OCI-LY1 (cell line): ENCODE results near the gene MAMDC2.

Experiments
- H2AFZ ChIP-seq: fragments of 200-600 bp; sonication (generic), shearing (Covaris generic); 2 replicates; pipeline ENCODE4 v1.6.0; 2014; ENCODE audit warnings: antibody characterized with exemption, mild to moderate bottlenecking, low read length
- H3F3A ChIP-seq: fragments of 200-600 bp; sonication (generic), shearing (Covaris generic); 2 replicates; pipeline ENCODE4 v1.6.0; 2014; ENCODE audit warnings: mild to moderate bottlenecking, antibody characterized with exemption, low read length, moderate library complexity; ENCODE audit not compliant: insufficient read depth
- H3K27ac ChIP-seq: fragments of 200-600 bp; sonication (generic); 2 replicates; pipeline ENCODE4 v1.5.1; 2014; ENCODE audit warnings: low read length, mixed run types, mild to moderate bottlenecking, low read depth; ENCODE audit not compliant: poor library complexity, severe bottlenecking
- H3K27me3 ChIP-seq: fragments of 200-600 bp; sonication (generic); 2 replicates; pipeline ENCODE4 v1.6.0; 2014; ENCODE audit warnings: antibody characterized with exemption, mild to moderate bottlenecking, low read length, moderate library complexity; ENCODE audit not compliant: insufficient read depth
- H3K36me3 ChIP-seq: fragments of 200-600 bp; sonication (generic); 2 replicates; pipeline ENCODE4 v1.6.1; 2014; ENCODE audit warnings: mild to moderate bottlenecking, antibody characterized with exemption, low read length, moderate library complexity, mixed read lengths; ENCODE audit not compliant: insufficient read depth
- H3K4me1 ChIP-seq: fragments of 200-600 bp; sonication (generic); 2 replicates; pipeline ENCODE4 v1.5.1; 2014; ENCODE audit warnings: mild to moderate bottlenecking, low read length, moderate library complexity; ENCODE audit not compliant: insufficient read depth, severe bottlenecking
- H3K4me2 ChIP-seq: fragments of 200-600 bp; sonication (generic), shearing (Covaris generic); 2 replicates; pipeline ENCODE4 v1.6.1; 2014; ENCODE audit warnings: low read length
- H3K4me3 ChIP-seq: fragments of 200-600 bp; sonication (generic); 2 replicates; pipeline ENCODE4 v1.5.1; 2014; ENCODE audit warnings: low read length, low read depth, mild to moderate bottlenecking, mixed read lengths; ENCODE audit not compliant: poor library complexity, severe bottlenecking
- H3K79me2 ChIP-seq: fragments of 200-600 bp; shearing (Covaris generic); 2 replicates; pipeline ENCODE4 v1.6.1; 2016; ENCODE audit warnings: mixed run types, low read length, mixed read lengths; ENCODE audit not compliant: insufficient read depth
- H3K9ac ChIP-seq: fragments of 200-600 bp; sonication (generic), shearing (Covaris generic); 2 replicates; pipeline ENCODE4 v1.6.1; 2014; ENCODE audit warnings: mild to moderate bottlenecking, low read length, mixed read lengths
- H3K9me2 ChIP-seq: fragments of 200-600 bp; sonication (generic), shearing (Covaris generic); 2 replicates; pipeline ENCODE4 v1.6.1; 2014; ENCODE audit warnings: low read depth, mild to moderate bottlenecking, low read length, mixed read lengths
- H3K9me3 ChIP-seq: fragments of 200-600 bp; shearing (Covaris generic); 2 replicates; pipeline ENCODE4 v1.6.1; 2014; ENCODE audit warnings: low read length, mixed read lengths
- H4K20me1 ChIP-seq: fragments of 200-600 bp; sonication (generic), shearing (Covaris generic); 2 replicates; pipeline ENCODE4 v1.6.0; 2016; ENCODE audit warnings: mild to moderate bottlenecking, low read length; ENCODE audit not compliant: insufficient read depth
- CTCF ChIP-seq: fragments of 200-600 bp; sonication (generic), shearing (Covaris generic); IDR thresholded peaks from 2 replicates; pipeline ENCODE4 v1.5.1; 2017; ENCODE audit warnings: mild to moderate bottlenecking, antibody characterized with exemption, low read length, moderate library complexity, mixed read lengths
- EZH2 ChIP-seq: fragments of 200-600 bp; sonication (generic), shearing (Covaris generic); IDR thresholded peaks from 2 replicates; pipeline ENCODE4 v1.8.0; 2017; ENCODE audit warnings: borderline replicate concordance, mixed run types, mild to moderate bottlenecking, antibody characterized with exemption, low read length, moderate library complexity, mixed read lengths

Gene MAMDC2

GRCh38 chr9:70130266-70130665, 86.6 kb downstream of the MAMDC2 start:
- Histone ChIP-seq H3K27me3 (no peaks in the 10 kb centered on the region), H3K36me3 (no peaks in the 10 kb centered on the region), H3K4me2 (no peak overlapping the region), H4K20me1 (no peaks in the 10 kb centered on the region), H3K27ac (no peak overlapping the region), H3K79me2 (no peaks in the 10 kb centered on the region), H3F3A (no peaks in the 10 kb centered on the region), H3K4me3 (no peak overlapping the region), H3K9ac (no peak overlapping the region), H3K9me3 (no peaks in the 10 kb centered on the region), H2AFZ (no peak overlapping the region), H3K4me1 (no peaks in the 10 kb centered on the region), H3K9me2 (no peaks in the 10 kb centered on the region)
- TF ChIP-seq CTCF = no peak
- TF ChIP-seq EZH2 = no peak

GRCh38 chr9:70131296-70131695, 87.6 kb downstream of the MAMDC2 start:
- Histone ChIP-seq H3K27ac (no peak overlapping the region), H3K4me2 (no peak overlapping the region), H3K9ac (no peak overlapping the region), H3K4me1 (no peaks in the 10 kb centered on the region), H3F3A (no peaks in the 10 kb centered on the region), H3K36me3 (no peaks in the 10 kb centered on the region), H3K27me3 (no peaks in the 10 kb centered on the region), H3K79me2 (no peaks in the 10 kb centered on the region), H3K4me3 (no peak overlapping the region), H3K9me3 (no peaks in the 10 kb centered on the region), H2AFZ (no peak overlapping the region), H4K20me1 (no peaks in the 10 kb centered on the region), H3K9me2 (no peaks in the 10 kb centered on the region)
- TF ChIP-seq EZH2 (no peak), CTCF (no peak)

GRCh38 chr9:70133253-70134208, 89.9 kb downstream of the MAMDC2 start:
- H3K79me2 ChIP-seq = no peaks in the 10 kb centered on the region
- H3K4me2 ChIP-seq = no peak overlapping the region
- no peaks in the 10 kb centered on the region for H3K9me2 ChIP-seq
- H3K36me3 ChIP-seq = no peaks in the 10 kb centered on the region
- TF ChIP-seq CTCF = no peak
- no peak for TF ChIP-seq EZH2
- no peak overlapping the region for H2AFZ ChIP-seq
- no peak overlapping the region for H3K27ac ChIP-seq
- no peaks in the 10 kb centered on the region for H4K20me1 ChIP-seq
- H3K27me3 ChIP-seq = no peaks in the 10 kb centered on the region
- H3K9me3 ChIP-seq = no peaks in the 10 kb centered on the region
- no peaks in the 10 kb centered on the region for H3F3A ChIP-seq
- no peaks in the 10 kb centered on the region for H3K4me1 ChIP-seq
- H3K4me3 ChIP-seq = no peak overlapping the region
- no peak overlapping the region for H3K9ac ChIP-seq
